ENCODE results near the gene UQCRC1.

UQCRC1 gene

GRCh38 chr3:48633256-48633655 is 23.8 kb upstream of the UQCRC1 start:
- DNase-seq (ENCODE audit: low read depth), result no peak

DNA sequence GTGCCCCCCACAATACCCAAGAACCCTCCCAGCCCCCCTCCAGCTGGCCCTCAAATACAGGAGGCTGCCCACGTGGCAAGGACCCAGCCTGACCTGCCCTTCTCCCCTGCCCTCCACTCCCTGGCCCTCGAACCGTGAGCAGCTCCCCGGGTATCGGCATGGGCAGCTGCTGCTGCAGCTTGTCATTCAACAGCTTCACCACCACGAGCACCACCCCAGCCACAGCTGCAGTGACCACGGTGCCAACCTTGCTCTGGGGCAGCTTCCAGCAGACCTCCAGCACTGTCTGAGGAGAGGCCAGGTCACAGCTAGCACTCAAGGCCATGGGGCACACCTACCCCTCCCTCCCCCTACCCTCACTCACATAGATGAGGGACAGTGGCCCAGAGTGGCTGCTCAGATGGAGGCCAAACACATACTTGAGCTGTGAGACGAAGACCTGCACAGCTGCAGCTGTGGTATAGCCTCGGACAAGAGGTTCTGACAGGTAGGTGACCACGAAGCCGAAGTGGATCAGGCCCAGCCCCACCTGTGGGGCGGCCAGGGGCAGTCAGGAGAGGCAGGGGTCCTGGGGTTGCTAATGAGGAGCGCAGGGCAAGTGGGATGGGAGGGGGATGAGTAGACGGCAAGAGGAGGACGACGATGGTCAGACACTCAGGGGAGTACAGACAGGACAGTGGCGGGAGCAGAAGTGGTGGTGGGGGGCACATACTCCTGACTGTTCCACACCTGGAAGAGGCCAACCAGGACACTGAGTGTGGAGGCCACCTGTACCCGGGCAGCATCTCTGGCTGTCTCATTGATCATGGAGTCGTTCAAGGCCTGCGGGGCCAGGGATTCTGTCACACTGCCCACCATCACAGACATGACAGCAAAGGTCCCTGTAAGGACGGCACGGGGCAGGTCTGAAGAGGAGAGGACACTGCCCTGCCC is 22.3 kb upstream of the UQCRC1 start:
- no peak for DNase-seq (ENCODE audit: low read depth)

DNA sequence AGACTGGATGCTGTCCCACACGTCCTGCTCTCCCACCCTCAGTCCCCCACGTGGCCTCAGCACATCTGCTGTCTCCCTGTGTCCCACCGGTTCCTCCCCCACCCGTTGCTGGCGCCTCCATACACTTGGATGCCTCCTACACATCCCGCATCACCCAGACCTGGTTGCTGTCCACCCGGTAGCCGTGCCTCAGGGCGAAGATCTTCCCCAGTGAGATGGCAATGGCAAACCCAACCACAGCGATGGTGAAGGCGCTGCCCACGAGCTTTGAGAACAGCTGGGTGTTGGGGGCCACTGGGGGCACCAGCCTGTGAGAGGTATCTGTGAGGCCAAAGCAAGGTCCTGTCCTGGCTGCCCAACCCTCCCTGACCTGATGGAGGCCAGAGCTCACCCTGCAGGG is 21.4 kb upstream of the UQCRC1 start:
- DNase-seq (ENCODE audit: low read depth), result no peak

GRCh38 chr3:48630407-48630806 is 21.0 kb upstream of the UQCRC1 start:
- DNase-seq (ENCODE audit: low read depth), result no peak

DNA sequence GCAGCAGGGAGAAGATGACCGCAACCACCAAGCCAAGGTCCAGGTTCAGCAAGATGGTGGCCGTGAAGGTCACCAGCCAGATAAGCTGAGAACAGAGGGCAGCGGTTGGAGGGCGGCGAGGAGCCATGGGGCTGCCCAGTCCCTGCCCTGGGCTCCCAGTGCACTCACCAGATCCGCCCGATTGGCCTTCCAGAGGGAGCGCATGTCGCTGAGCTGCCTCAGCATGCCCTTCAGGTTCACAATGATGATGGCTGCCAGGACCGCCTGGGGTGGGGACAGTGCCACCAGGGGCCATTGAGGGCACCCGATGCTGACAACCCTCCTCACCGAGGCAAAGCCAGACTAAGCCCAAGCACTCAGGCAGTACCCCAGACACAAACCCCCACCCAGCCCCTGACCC is 20.4 kb upstream of the UQCRC1 start:
- no peak for DNase-seq (ENCODE audit: low read depth)

- DNase-seq (ENCODE audit: low read depth), result no peak
Measured at GRCh38 chr3:48628277-48629017, 19.0 kb upstream of the UQCRC1 start.

DNA sequence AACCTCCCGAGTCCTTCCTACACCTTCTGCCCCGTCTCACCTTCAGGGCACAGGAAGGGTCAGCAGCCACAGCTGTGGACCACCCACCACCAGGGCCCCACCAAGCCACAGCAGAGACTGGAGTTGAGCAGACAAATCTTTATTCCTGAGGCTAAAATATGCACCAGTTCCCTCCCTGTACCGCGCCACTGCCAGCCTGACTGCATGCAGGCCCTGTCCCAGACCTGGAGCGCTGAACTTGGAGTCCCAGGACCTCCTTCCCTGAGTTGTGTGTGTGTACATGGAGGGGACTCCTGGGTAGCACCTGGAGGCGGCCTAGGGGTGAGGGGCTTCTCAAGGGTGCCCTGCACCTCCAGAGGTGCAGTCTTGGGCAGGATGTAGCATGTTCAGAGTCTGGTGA is 16.2 kb upstream of the UQCRC1 start:
- no peak for DNase-seq (ENCODE audit: low read depth)

DNA sequence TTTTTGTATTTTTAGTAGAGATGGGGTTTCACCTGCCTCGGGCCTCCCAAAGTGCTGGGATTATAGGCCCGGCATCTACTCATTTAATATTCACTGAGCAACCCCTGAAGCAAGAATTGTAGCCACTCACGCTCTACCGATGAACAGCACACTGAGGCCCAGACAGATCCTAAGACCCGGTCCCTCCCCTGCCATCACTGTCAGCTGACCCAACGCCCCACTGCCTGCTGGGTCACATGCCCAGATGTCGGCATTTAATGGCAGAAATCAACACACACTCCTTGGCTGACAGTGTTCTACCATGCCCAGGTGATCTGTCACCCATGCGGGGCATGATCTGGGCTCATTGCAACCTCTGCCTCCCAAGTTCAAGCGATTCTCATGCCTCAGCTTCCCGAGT is 15.3 kb upstream of the UQCRC1 start:
- DNase-seq (ENCODE audit: low read depth), result no peak

DNA sequence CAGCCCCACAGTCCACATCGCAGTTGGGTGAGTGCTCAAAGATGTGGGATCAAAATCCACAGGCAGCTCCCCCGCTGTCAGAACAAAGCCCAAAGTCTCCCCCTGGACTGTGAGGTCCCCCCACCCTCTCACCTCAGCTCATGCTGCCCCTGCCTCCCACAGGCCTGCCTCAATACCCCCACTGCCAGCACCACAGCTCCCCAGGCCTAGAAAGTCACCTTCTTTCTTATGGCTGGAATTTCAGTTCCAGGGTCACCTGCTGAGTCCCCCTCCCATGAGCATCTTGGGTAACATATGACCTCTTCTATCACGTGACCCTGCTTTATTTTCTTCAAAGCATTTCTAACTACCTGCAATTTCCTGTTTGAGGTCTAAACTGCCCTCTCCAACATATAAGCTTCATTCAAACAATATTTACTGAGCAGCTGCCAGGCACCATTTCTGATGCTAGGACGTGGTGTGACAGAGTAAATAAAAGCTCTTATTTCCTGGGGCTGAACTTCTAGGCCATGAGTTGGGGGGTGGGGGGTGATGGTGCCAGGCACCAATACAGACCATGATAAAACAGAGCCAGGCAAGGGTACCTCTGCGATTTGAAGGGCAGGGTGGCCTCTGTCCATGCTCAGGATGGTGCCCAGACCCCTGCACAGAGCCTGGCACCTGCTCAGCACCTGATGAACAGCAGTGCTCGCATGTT is 14.6 kb upstream of the UQCRC1 start:
- no peak for DNase-seq (ENCODE audit: low read depth)

GRCh38 chr3:48621461-48621869 is 12.0 kb upstream of the UQCRC1 start, which contains the start of gene TMEM89:
TSS of gene TMEM89 (minus strand) at chr3:48621769. CDS start at chr3:48621756, 13 bp downstream.
- DNase-seq (ENCODE audit: low read depth), result no peak

DNA sequence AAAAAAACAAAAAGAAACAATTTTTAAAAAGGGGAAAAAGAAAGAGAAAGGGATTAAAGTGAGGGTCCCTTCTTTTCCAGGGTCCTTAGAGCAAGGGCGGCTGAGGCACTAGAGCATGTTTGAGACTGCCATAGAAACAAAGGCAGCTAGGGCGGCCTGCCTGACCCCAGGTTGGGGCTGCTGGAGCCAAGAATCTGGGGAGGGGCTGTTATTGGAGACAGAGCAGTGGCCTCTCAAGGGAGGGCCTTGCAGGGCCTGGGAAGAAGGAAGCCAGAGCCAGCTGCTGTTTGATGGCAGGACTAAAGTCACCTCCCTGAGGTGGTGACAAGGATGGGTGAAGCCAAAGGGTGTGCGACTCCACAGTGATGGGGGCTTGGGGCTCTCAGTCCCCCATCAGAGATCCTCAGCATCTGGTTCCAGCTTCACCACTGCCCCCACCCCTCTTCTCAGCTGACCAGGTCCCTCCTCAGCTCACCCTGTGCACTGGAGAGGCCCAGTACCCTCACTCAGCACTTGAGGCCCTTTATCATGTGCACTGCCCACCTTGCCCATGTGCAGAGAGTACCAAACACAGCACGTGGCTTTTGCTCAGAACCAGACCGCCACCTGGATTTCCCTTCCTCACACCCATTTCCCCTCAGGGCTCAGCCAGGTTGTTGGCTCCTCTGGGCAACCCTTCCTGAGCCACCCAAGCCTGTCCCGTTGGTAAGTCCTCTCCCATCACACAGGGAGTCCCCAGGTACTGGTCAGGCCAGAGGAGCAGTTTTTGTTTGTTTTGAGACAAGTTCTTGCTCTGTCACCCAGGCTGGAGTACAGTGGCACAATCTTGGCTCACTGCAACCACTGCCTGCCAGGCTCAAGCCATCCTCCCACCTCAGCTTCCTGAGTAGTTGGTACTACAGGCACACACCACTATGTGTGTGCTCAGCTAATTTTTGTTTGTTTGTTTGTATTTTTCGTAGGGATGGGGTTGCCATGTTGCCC is 10.4 kb upstream of the UQCRC1 start:
- no peak for DNase-seq (ENCODE audit: low read depth)

DNA sequence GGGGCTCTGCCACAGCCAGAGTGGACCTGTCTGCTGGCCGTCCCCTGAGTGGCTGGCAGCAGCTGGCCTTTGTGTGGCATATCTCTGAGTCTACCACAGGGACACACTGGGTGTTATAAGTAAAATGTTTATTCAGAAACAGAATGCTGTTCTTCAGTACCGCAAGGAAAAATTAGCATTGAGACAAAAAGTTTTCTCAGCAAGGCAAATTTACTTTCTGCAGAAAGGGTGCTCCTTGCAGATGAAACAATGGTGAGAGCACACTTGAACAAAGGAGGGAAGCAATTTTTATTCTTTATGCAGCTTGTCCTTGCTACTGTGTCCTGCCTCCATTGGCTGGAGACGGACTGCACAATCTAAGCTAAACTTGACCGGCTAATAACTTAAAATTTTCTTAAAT is 8.1 kb upstream of the UQCRC1 start:
- no peak for DNase-seq (ENCODE audit: low read depth)

DNA sequence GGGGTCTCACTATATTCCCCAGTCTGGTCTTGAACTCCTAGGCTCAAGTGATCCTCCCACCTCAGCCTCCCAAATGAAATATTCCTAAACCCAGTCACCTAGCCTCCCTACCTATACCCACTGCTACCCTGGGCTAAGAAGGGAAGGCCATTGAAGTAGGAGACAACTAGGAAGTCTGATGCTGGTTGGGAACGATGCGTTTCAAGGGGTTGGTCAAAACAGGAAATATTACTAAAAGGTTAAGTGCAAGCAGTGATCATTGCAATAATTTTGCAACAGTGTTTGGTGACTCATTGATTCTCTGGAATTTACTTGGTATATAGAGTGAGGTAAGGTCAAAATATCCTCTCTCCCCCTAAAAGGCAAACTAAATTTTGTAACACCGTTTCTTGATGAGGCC is 4.6 kb upstream of the UQCRC1 start:
- DNase-seq (ENCODE audit: low read depth), result no peak

DNA sequence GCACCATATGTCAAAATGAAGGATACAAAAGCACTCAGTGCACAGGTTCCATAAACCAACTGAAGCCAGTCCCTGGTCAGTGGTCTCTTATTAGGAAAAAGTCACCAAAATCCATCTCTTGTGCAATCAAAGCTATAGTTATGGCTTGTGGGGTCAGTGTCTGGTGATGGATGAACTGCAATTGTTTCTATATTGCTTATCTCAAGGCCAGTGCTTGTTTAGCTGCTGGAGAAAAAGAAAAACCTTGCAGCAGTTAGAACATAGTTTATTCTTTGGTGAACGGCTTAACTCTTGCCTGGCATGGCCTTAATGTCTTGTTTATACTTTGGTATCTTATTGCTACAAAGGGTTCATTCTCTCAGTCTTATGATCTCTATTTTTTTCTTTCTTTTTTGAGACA is 2.9 kb upstream of the UQCRC1 start:
- DNase-seq (ENCODE audit: low read depth), result no peak

GRCh38 chr3:48607519-48607918 is 1.9 kb downstream of the UQCRC1 start:
- no peak for DNase-seq (ENCODE audit: low read depth)

- no peak for DNase-seq (ENCODE audit: low read depth)
Measured at GRCh38 chr3:48601622-48601994, 7.8 kb downstream of the UQCRC1 start.

DNA sequence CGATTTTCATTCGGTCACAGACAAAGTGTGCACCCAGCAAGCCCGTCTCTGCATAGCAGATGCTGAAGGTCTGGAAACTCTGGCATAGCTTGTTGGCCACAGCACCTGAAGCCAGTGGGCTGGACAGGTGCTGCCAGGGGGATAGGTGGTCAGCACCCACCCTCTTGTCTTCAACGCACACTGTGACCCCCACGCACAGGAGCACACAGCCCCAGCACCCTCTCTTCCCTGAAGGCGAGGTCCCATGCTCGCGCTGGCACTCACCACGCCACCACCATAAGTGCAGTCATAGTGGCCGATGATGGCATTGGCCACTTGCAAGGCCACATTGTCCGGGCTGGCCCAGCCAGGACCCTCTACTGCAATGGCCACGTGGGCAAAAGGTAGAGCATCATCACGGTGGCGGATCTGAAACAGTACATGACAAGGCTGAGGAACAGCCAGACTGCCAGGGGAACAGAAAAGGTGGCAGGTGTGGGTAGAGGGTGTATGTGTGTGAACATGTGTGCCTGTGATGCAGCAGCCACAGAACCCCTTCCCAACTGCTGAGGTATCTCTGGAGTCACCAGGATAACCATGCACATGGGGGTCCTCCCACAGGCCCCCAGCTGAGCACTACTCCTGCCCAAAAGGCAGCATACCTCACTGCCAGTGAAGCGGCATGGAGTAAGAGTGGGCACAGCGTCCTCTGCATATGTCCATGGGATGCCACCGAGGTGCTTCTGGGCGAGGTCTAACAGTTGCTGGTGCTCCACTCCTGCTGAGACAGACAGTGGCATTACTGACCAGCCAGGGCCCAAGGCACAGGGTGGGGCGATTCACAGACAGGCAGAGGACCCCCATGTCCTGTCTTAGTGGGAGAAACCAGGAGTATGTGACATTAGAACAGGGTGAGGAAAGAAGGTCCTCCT is 8.5 kb downstream of the UQCRC1 start:
- no peak for DNase-seq (ENCODE audit: low read depth)

DNA sequence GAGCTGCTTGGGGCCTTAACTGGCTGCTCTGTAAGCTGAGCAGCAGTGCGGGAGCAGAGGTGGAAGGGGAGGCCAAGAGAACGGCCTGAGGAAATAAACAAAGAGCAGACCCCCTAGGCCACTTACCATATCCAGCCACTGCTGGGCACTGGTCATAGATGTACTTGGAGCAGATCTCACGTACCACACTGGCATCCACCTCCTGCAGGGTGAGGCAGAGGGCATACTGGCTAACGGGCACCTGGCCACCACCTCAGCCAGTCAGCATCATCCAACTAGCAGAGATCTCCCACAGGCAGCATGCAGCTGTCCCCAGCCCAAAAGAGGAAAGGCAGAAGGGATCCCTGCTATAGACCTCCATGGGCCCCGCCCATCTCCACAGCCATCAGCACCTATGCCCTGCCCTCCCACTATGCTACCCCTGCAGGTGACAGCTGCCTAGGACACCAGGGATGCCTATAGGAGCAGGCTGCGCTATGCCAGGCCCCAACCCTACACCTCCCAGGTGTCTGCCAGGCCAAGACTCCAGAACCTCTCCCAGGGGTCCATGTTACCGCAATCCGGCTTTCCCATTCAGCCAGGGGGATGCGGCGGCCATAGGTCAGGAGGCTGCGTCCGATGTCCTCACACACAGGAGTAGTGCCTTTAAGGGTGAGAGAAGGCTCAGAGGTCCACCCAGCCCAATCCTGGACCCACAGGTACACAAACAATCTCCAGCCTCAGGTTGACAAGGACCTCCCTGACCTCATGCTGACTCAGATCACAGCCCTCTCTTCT is 9.7 kb downstream of the UQCRC1 start:
- no peak for DNase-seq (ENCODE audit: low read depth)

- no peak for DNase-seq (ENCODE audit: low read depth)
Measured at GRCh38 chr3:48599077-48599501, 10.4 kb downstream of the UQCRC1 start.
